Caco-2 (cell line): ENCODE results near the gene CASP5. TPM values are rescaled to one million over a fixed set of nuclear protein-coding genes. Genes with fewer than 3 reads are reported as not detected.

ENCODE experiments used
- BruUV-seq: library from RNA; stranded (reverse); fragments of 400-500 nt; replicated peaks from 2 replicates; lab custom pipeline; 2021; lab: Mats Ljungman, UMichigan
- CTCF ChIA-PET: fragments of 300-600 bp; sonication (Branson Sonifier 250); formaldehyde crosslinking; loops from one replicate; lab custom pipeline; 2022; ENCODE audit warnings: antibody characterized with exemption; lab: Charles Lee
- POLR2A ChIA-PET: fragments of 300-600 bp; sonication (Branson Sonifier 250); formaldehyde crosslinking; loops from one replicate; lab custom pipeline; 2022; ENCODE audit warnings: antibody characterized with exemption; lab: Charles Lee
- DNase-seq, 2 experiments: peaks; one replicate each; pipeline versions ENCODE4 v3.0.0 to v3.0.0-alpha.2; 2020 to 2022
- H3K27me3 ChIP-seq: replicated peaks from 2 replicates; pipeline ENCODE4 v1.6.0; 2011; ENCODE audit warnings: low read length; ENCODE audit not compliant: control insufficient read depth, insufficient read depth
- H3K36me3 ChIP-seq: 2 replicates; pipeline ENCODE4 v1.5.1; 2011; ENCODE audit warnings: low read length; ENCODE audit not compliant: control insufficient read depth, insufficient read depth
- H3K4me1 ChIP-seq: fragments of 250-450 bp; sonication (Bioruptor Pico); 2 replicates; pipeline ENCODE4 v1.5.1; 2020; ENCODE audit warnings: mild to moderate bottlenecking
- H3K4me3 ChIP-seq: 2 replicates; pipeline ENCODE4 v1.5.1; 2011; ENCODE audit warnings: low read depth, mild to moderate bottlenecking, control low read depth, low read length
- H3K9me3 ChIP-seq: fragments of 250-450 bp; sonication (Bioruptor Pico); 2 replicates; pipeline ENCODE4 v1.5.1; 2020; ENCODE audit warnings: mild to moderate bottlenecking, moderate library complexity
- H3K27ac Mint-ChIP-seq: one replicate; pipeline ENCODE4 v1.8.0; 2022; ENCODE audit warnings: mixed read lengths; ENCODE audit not compliant: unreplicated experiment
- H3K27me3 Mint-ChIP-seq: one replicate; pipeline ENCODE4 v1.8.0; 2022; ENCODE audit warnings: mixed read lengths; ENCODE audit not compliant: insufficient read depth, unreplicated experiment
- H3K36me3 Mint-ChIP-seq: one replicate; pipeline ENCODE4 v1.8.0; 2022; ENCODE audit warnings: mild to moderate bottlenecking, mixed read lengths; ENCODE audit not compliant: insufficient read depth, unreplicated experiment
- H3K4me1 Mint-ChIP-seq: one replicate; pipeline ENCODE4 v1.8.0; 2022; ENCODE audit warnings: low read depth, mixed read lengths; ENCODE audit not compliant: unreplicated experiment
- H3K4me3 Mint-ChIP-seq: one replicate; pipeline ENCODE4 v1.8.0; 2022; ENCODE audit warnings: mild to moderate bottlenecking, moderate library complexity, mixed read lengths; ENCODE audit not compliant: unreplicated experiment
- H3K9me3 Mint-ChIP-seq: one replicate; pipeline ENCODE4 v1.8.0; 2022; ENCODE audit warnings: mixed read lengths; ENCODE audit not compliant: unreplicated experiment
- intact Hi-C: fragments of 100-400 bp; cut with micrococcal nuclease; formaldehyde crosslinking; loops from one replicate; pipeline ENCODE4 v1.10.0; 2022; ENCODE audit not compliant: unreplicated experiment
- total RNA-seq: library from RNA; stranded (reverse); gene quantifications from 2 replicates; pipeline ENCODE4 v1.2.3, GENCODE V29; 2022
- TF ChIP-seq, protein P1 (sequence below), 2 experiments: fragments of 200-600 bp in 1 of 2; IDR thresholded peaks; 1 replicate in 1 of 2; 2 replicates in 1 of 2; pipeline versions ENCODE4 v1.5.1 to v1.8.0; 2011 to 2022; ENCODE audit warnings: antibody characterized with exemption in 1 of 2, control low read depth in 1 of 2, inconsistent platforms in 1 of 2, low read depth in 1 of 2, low read length in 1 of 2, mild to moderate bottlenecking in 1 of 2, moderate library complexity in 1 of 2; ENCODE audit not compliant: insufficient read depth in 1 of 2, severe bottlenecking in 1 of 2, unreplicated experiment in 1 of 2

The CASP5 gene
- total RNA-seq, 1 experiment from 2014 or later, result 1.4 TPM

GRCh38 chr11:105056446-105056845 is 33.5 kb upstream of the CASP5 start:
- DNase-seq, result no peak
- Mint-ChIP-seq H3K36me3 (no peaks in the 10 kb centered on the region), H3K27me3 (no peaks in the 10 kb centered on the region), H3K4me1 (peaks cover 29% of the 10 kb centered on the region), H3K9me3 (peaks cover 9% of the 10 kb centered on the region), H3K4me3 (no peak overlapping the region), H3K27ac (no peak overlapping the region)
- peaks cover 23% of the 10 kb centered on the region for H3K4me1 ChIP-seq
- H3K4me3 ChIP-seq, result no peak overlapping the region
- no peaks in the 10 kb centered on the region for H3K9me3 ChIP-seq
- TF ChIP-seq, protein P1, sequence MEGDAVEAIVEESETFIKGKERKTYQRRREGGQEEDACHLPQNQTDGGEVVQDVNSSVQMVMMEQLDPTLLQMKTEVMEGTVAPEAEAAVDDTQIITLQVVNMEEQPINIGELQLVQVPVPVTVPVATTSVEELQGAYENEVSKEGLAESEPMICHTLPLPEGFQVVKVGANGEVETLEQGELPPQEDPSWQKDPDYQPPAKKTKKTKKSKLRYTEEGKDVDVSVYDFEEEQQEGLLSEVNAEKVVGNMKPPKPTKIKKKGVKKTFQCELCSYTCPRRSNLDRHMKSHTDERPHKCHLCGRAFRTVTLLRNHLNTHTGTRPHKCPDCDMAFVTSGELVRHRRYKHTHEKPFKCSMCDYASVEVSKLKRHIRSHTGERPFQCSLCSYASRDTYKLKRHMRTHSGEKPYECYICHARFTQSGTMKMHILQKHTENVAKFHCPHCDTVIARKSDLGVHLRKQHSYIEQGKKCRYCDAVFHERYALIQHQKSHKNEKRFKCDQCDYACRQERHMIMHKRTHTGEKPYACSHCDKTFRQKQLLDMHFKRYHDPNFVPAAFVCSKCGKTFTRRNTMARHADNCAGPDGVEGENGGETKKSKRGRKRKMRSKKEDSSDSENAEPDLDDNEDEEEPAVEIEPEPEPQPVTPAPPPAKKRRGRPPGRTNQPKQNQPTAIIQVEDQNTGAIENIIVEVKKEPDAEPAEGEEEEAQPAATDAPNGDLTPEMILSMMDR (IDR thresholded peaks at IDR 0.05; ENCODE audit: insufficient read depth in 1 of 2, low read depth in 1 of 2, low read length in 1 of 2, severe bottlenecking in 1 of 2, unreplicated experiment in 1 of 2), result no peak
- POLR2A ChIA-PET, result no interaction called here
- intact Hi-C loops, result no loop called here
- H3K27me3 ChIP-seq, result no peaks in the 10 kb centered on the region
- H3K36me3 ChIP-seq, result no peaks in the 10 kb centered on the region
- no TSS peak for BruUV-seq
- CTCF ChIA-PET, result no interaction called here

DNA sequence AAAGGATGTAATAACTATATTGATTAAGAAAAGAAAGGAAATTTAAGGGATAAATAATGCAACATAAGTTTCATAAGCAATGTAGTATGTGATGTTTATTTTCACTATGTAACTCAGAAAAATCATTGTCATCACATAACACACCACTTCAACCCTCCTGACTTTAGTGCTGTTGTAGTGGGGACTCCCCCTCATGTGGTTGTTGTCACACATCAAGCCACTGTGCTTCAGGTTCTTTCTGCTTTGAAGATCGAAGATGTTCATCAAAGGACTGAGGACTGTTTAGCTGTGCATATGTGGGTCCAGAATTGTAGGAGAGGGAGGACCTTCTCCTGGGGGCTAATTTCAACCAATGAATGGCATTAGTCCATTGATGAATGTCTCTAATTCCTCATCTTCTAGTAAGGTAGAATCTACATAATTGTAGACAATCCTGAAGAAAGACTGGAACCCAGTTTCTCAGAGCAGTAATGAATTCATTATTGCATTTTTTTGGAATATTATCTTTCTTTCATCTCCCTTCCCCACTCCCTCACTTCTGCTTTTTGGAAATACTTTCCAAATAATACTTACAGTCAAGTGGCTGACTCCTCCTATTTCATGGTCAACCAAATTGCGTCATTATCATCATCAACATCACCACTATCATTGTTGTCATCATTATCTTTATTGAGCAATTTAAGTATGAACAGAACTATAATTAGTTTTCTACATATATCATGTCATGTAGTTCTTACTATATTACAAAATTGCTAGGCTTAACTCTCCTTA is 31.9 kb upstream of the CASP5 start:
- POLR2A ChIA-PET, result no interaction called here
- H3K27me3 Mint-ChIP-seq, result no peaks in the 10 kb centered on the region
- DNase-seq, result no peak
- no peaks in the 10 kb centered on the region for H3K36me3 Mint-ChIP-seq
- Histone ChIP-seq H3K4me1 (peaks cover 31% of the 10 kb centered on the region), H3K4me3 (no peak overlapping the region), H3K9me3 (no peaks in the 10 kb centered on the region), H3K27me3 (no peaks in the 10 kb centered on the region), H3K36me3 (no peaks in the 10 kb centered on the region)
- TF ChIP-seq, protein P1 (IDR thresholded peaks at IDR 0.05; ENCODE audit: insufficient read depth in 1 of 2, low read depth in 1 of 2, low read length in 1 of 2, severe bottlenecking in 1 of 2, unreplicated experiment in 1 of 2), result no peak
- H3K9me3 Mint-ChIP-seq, result no peaks in the 10 kb centered on the region
- peaks cover 31% of the 10 kb centered on the region for H3K4me1 Mint-ChIP-seq
- BruUV-seq, result no TSS peak
- no peak overlapping the region for H3K27ac Mint-ChIP-seq
- no peak overlapping the region for H3K4me3 Mint-ChIP-seq
- CTCF ChIA-PET, result no interaction called here
- intact Hi-C loops, result no loop called here

GRCh38 chr11:105052487-105052886 is 29.5 kb upstream of the CASP5 start:
- Histone ChIP-seq H3K4me1 (peaks cover 30% of the 10 kb centered on the region), H3K36me3 (no peaks in the 10 kb centered on the region), H3K9me3 (no peaks in the 10 kb centered on the region), H3K27me3 (no peaks in the 10 kb centered on the region), H3K4me3 (no peak overlapping the region)
- TF ChIP-seq, protein P1 (IDR thresholded peaks at IDR 0.05; ENCODE audit: insufficient read depth in 1 of 2, low read depth in 1 of 2, low read length in 1 of 2, severe bottlenecking in 1 of 2, unreplicated experiment in 1 of 2), result no peak
- H3K27me3 Mint-ChIP-seq, result no peaks in the 10 kb centered on the region
- no peaks in the 10 kb centered on the region for H3K36me3 Mint-ChIP-seq
- no peak overlapping the region for H3K27ac Mint-ChIP-seq
- H3K9me3 Mint-ChIP-seq, result peaks cover 20% of the 10 kb centered on the region
- BruUV-seq, result no TSS peak
- CTCF ChIA-PET, result no interaction called here
- DNase-seq, result no peak
- POLR2A ChIA-PET, result no interaction called here
- H3K4me1 Mint-ChIP-seq, result peaks cover 51% of the 10 kb centered on the region
- H3K4me3 Mint-ChIP-seq, result no peak overlapping the region
- intact Hi-C loops, result no loop called here
